Urinary bladder (tissue), 2 donors: ENCODE data around the gene ZSCAN2. TPM values are rescaled to one million over a fixed set of nuclear protein-coding genes. Genes with fewer than 3 reads are reported as not detected.

ENCODE experiments used
- polyA plus RNA-seq: library from polyadenylated mRNA; stranded (reverse); fragments of 200-250 nt; gene quantifications from one replicate; pipeline ENCODE4 v1.2.3, GENCODE V29; 2013
- total RNA-seq: library from RNA; depleted of rRNA; stranded (reverse); fragments of >200 nt; gene quantifications from one replicate; pipeline ENCODE4 v1.2.3, GENCODE V29; 2014
- donor health status: healthy.

The ZSCAN2 gene
- total and polyA plus RNA-seq, 2 donors = 6.6 to 11.7 TPM

Other genes with a start within 250 kb of the ZSCAN2 start
- 39.1 TPM for gene WDR73, start 53.3 kb downstream of the ZSCAN2 start, total RNA-seq
- 18.5 TPM for gene WDR73, start 53.3 kb downstream of the ZSCAN2 start, polyA plus RNA-seq
- gene NMB, start 57.2 kb downstream of the ZSCAN2 start, total RNA-seq = 1.6 TPM
- gene NMB, start 57.2 kb downstream of the ZSCAN2 start, polyA plus RNA-seq = 11.3 TPM
- gene SEC11A, start 115.1 kb downstream of the ZSCAN2 start, total RNA-seq = 152 TPM
- gene SEC11A, start 115.1 kb downstream of the ZSCAN2 start, polyA plus RNA-seq = 164 TPM
- gene ZNF592, start 147.6 kb downstream of the ZSCAN2 start, total RNA-seq = 10.2 TPM
- gene ZNF592, start 147.6 kb downstream of the ZSCAN2 start, polyA plus RNA-seq = 12.7 TPM
- 7.2 TPM for gene ALPK3, start 216.3 kb downstream of the ZSCAN2 start, total RNA-seq
- 4.3 TPM for gene ALPK3, start 216.3 kb downstream of the ZSCAN2 start, polyA plus RNA-seq